BE2C (cell line): ENCODE measurements around the gene ACBD7.

Experiments used
- DNase-seq: peaks from one replicate; pipeline ENCODE4 v3.0.0-alpha.2; 2020
- H3K27me3 ChIP-seq: fragments of 250-450 bp; sonication (Bioruptor Pico); 2 replicates; pipeline ENCODE4 v1.5.1; 2020; ENCODE audit warnings: mild to moderate bottlenecking
- H3K36me3 ChIP-seq: fragments of 250-450 bp; sonication (Bioruptor Pico); 2 replicates; pipeline ENCODE4 v1.5.1; 2020; ENCODE audit warnings: mild to moderate bottlenecking
- H3K4me1 ChIP-seq: fragments of 250-450 bp; sonication (Bioruptor Pico); 2 replicates; pipeline ENCODE4 v1.5.1; 2020
- H3K4me3 ChIP-seq: 2 replicates; pipeline ENCODE4 v1.5.1; 2011; ENCODE audit warnings: low read depth, low read length
- H3K9me3 ChIP-seq: fragments of 250-450 bp; sonication (Bioruptor Pico); 2 replicates; pipeline ENCODE4 v1.5.1; 2020
- TF ChIP-seq, protein P1 (sequence below): IDR thresholded peaks from 2 replicates; pipeline ENCODE4 v1.5.1; 2012; ENCODE audit warnings: mild to moderate bottlenecking, low read depth, low read length

Gene ACBD7

DNA sequence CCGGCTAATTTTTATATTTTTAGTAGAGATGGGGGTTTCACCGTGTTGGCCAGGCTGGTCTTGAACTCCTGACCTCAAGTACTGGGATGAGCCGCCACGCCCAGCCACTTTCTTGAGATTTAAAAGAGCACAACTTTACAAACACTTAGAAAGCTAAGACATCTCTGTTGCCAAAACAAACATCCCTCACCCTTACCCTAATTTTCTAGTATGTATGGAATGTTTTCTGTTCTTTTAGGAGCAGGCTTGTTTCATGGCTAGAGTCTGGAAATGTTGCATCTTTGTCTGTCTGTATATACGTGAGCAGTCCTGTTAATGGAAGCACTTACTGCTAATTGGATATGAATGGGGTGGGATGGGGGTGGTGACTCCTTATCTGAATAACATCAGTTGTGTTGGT, 42.0 kb downstream of the ACBD7 start:
- TF ChIP-seq, protein P1, sequence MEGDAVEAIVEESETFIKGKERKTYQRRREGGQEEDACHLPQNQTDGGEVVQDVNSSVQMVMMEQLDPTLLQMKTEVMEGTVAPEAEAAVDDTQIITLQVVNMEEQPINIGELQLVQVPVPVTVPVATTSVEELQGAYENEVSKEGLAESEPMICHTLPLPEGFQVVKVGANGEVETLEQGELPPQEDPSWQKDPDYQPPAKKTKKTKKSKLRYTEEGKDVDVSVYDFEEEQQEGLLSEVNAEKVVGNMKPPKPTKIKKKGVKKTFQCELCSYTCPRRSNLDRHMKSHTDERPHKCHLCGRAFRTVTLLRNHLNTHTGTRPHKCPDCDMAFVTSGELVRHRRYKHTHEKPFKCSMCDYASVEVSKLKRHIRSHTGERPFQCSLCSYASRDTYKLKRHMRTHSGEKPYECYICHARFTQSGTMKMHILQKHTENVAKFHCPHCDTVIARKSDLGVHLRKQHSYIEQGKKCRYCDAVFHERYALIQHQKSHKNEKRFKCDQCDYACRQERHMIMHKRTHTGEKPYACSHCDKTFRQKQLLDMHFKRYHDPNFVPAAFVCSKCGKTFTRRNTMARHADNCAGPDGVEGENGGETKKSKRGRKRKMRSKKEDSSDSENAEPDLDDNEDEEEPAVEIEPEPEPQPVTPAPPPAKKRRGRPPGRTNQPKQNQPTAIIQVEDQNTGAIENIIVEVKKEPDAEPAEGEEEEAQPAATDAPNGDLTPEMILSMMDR = no peak
- H3K4me3 ChIP-seq = no peak overlapping the region
- DNase-seq = no peak

DNA sequence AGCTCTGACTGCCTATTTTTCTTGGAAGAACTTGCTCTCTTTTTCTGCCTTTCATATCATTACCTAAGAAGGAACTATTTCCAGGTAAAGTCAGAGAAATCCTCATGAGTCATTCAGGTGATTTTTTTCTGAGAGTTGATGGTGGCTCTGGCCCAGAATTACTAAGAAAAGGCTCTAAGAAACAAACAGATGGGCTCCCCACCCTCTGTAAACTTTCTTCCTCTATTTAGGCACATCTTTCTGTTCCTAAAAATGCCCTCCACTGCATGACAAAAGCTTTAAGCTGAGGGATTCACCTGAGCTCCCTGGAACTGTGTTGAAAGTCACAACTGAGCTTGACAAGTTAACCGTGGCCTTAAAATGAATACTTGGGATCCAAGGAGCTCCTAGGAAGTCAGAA, 43.2 kb downstream of the ACBD7 start:
- H3K9me3 ChIP-seq = no peaks in the 10 kb centered on the region
- TF ChIP-seq, protein P1 = no peak

More for the DNA sequence above, 42.0 kb downstream of the ACBD7 start:
- Histone ChIP-seq H3K4me1 (no peaks in the 10 kb centered on the region), H3K36me3 (no peaks in the 10 kb centered on the region), H3K27me3 (no peaks in the 10 kb centered on the region), H3K9me3 (no peaks in the 10 kb centered on the region)

DNA sequence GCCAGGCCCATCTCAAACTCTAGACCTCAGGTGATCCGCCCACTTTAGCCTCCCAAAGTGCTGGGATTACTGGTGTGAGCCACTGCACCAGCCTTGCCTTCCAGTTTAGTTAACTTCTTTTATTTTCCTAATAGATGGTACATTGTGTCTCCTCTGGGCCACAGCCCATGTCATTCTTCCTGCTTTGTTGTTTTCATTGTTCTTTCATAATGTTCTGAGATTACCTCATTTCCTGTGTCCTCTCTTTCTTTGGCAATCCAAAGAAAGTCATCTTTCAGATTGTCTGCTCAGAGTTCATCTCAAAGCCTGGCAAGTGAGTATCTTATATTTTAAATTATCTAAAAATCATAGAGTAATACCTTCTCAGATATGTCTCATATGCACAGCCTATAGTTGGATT, 44.9 kb downstream of the ACBD7 start, which contains the start of gene OLAH:
Gene OLAH (plus strand): TSS at position 270 of the 400 bp plus-strand sequence. CDS start 3,346 bp downstream, outside the sequence.
- no peaks in the 10 kb centered on the region for H3K27me3 ChIP-seq
- TF ChIP-seq, protein P1 = no peak
- DNase-seq = no peak
- no peaks in the 10 kb centered on the region for H3K9me3 ChIP-seq
- no peaks in the 10 kb centered on the region for H3K4me1 ChIP-seq
- H3K4me3 ChIP-seq = no peak within 1 kb of the TSS
- H3K36me3 ChIP-seq = no peaks in the 10 kb centered on the region

More for the DNA sequence above, 43.2 kb downstream of the ACBD7 start:
- Histone ChIP-seq H3K4me1 (no peaks in the 10 kb centered on the region), H3K27me3 (no peaks in the 10 kb centered on the region), H3K36me3 (no peaks in the 10 kb centered on the region), H3K4me3 (no peak overlapping the region)
- no peak for DNase-seq

DNA sequence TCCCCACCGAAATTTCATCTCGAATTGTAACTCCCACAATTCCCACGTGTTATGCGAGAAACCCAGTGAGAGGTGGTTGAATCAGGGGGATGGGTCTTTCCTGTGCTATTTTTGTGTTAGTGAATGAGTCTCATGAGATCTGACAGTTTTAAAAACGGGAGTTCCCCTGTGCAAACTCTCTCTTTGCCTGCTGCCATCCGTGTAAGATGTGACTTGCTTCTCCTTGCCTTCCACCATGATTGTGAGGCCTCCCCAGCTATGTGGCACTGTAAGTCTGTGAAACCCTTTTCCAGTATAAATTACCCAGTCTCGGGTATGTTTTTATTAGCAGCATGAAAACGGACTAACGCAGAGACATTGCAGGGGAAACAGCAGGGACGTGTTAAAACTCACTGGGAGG, 50.2 kb downstream of the ACBD7 start:
- H3K9me3 ChIP-seq = no peaks in the 10 kb centered on the region
- TF ChIP-seq, protein P1 = no peak

DNA sequence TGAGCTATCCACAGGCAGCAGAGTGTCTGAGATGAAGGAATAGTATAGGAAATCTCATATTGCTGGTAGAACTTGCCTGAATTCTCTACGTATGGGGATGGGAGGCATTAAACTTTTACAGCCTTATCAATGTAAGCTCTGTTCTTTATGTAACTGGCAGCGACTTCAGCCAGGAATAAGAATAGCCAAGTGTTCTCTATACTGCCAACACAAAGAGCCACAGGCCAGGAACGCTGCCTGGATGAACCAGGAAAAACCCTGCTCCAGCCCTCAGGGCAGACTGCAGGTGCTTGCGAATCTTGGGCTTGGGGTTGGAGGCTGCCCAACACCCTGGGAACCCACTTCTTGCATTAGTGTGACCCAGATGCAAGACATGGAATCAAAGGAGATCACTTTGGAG, 50.9 kb downstream of the ACBD7 start:
- no peak overlapping the region for H3K4me3 ChIP-seq
- TF ChIP-seq, protein P1 = no peak
- DNase-seq = no peak
- H3K36me3 ChIP-seq = no peaks in the 10 kb centered on the region
- no peaks in the 10 kb centered on the region for H3K27me3 ChIP-seq
- H3K4me1 ChIP-seq = no peaks in the 10 kb centered on the region
- no peaks in the 10 kb centered on the region for H3K9me3 ChIP-seq

More for the DNA sequence above, 50.2 kb downstream of the ACBD7 start:
- Histone ChIP-seq H3K4me3 (no peak overlapping the region), H3K36me3 (no peaks in the 10 kb centered on the region), H3K4me1 (no peaks in the 10 kb centered on the region), H3K27me3 (no peaks in the 10 kb centered on the region)
- DNase-seq = no peak

DNA sequence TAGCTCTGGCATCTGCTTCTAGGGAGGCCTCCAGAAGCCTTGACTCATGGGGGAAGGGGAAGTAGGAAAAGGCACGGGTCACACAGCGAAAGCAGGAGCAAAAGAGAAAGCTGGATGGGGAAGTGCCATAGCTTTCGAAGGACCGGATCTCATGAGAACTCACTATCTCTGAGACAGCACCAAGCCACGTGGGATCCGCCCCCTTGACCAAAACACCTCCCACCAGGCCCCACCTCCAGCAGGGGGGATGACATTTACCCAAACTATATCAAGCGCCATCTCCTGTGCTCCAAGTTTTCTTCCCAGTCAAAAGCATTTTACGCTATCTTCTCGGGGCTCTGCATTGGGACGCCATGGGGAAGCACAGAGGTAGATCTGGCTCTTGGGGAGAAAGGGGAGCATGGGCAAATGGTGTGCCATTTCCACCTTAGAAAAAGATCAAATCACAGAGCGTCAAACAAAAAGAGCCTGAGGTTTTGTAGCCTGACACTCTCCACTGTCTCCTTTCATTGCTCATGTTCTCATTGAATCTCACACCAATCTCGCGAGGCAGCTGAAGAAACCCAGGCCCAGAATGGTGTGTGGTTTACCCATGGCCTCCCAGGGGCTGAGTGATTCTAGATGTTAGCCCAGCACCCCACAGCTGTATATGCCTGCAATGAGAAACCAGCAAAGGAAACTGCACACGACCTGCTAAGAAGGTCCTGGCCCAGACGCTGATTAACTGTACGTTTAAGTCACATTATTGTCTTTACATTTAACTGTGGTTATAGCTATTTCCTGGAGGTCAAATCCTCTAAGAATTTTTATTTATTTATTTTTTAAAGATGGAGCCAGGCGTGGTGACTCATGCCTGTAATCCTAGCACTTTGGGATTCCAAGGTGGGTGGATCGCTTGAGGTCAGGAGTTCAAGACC, 52.9 kb downstream of the ACBD7 start:
- Histone ChIP-seq H3K27me3 (no peaks in the 10 kb centered on the region), H3K4me3 (no peak overlapping the region), H3K9me3 (no peaks in the 10 kb centered on the region), H3K4me1 (no peaks in the 10 kb centered on the region), H3K36me3 (no peaks in the 10 kb centered on the region)
- DNase-seq = no peak
- TF ChIP-seq, protein P1 = no peak
